Measurements from ENCODE around the gene ILF3.

The ILF3 gene

DNA sequence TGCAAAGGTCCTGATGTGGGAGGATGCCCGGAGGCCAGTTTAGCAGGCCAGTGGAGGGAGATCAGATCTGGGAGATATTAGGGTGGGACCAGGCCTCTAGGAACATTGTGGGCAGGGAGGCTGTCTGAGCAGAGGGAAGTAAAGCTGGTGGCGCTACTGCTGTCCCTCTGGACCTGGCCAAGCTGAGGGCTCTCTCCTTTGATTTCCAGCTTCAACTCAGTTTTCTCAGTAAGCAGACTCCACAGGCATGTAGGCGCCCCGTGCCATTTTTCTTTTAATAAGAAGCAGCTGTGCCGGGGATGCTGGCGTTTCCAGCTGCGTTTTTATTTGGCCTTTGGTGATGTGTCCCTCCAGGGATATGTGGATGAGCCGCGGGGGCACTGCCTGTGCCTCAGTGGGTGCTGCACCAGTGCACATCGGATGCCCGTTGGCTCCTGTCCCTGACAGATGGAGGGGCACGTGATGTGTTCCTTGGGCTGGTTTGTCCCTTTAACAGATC lies 70.5 kb downstream of the ILF3 start:
- ATAC-seq (ENCODE audit: low read depth) (no peak), DNase-seq (ENCODE audit: low spot score) (no peak)
- no peak overlapping the region for H3K27ac ChIP-seq (ENCODE audit: poor library complexity, severe bottlenecking)
- no peaks in the 10 kb centered on the region for H3K27me3 ChIP-seq (ENCODE audit: insufficient read depth, poor library complexity, severe bottlenecking)
- no peaks in the 10 kb centered on the region for H3K4me1 ChIP-seq (ENCODE audit: insufficient read depth, poor library complexity, severe bottlenecking)
- no peak for TF ChIP-seq CTCF (IDR thresholded peaks at IDR 0.05; ENCODE audit: poor library complexity, severe bottlenecking)
- H3K4me3 ChIP-seq (ENCODE audit: severe bottlenecking): no peak overlapping the region
- peaks cover 12% of the 10 kb centered on the region; the same call in 1 of the 2 replicates for H3K36me3 ChIP-seq (ENCODE audit: low read depth)
- peaks cover 3% of the 10 kb centered on the region for H3K9me3 ChIP-seq (ENCODE audit: severe bottlenecking)

DNA sequence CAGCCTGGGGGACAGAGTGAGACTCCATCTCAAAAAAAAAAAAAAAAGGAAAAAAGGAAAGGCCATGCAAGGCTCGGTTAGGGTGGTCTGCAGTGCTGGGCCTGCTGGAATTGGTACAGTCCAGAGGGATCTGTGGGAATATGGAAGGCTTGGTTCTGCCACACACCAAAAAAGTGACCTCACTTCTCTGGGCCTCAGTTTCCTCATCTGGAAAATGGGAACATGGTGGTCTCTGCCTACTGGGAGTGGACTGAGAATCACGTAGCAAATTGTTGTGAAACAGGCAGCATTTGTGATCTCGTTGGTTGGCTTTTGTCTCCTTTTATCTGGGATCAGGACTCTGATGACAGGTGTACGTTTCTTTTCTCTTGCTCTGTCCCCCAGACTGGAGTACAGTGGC lies 71.3 kb downstream of the ILF3 start:
- peaks cover 3% of the 10 kb centered on the region for H3K9me3 ChIP-seq (ENCODE audit: severe bottlenecking)
- ATAC-seq (ENCODE audit: low read depth) (no peak), DNase-seq (ENCODE audit: low spot score) (no peak)
- H3K4me1 ChIP-seq (ENCODE audit: insufficient read depth, poor library complexity, severe bottlenecking): no peaks in the 10 kb centered on the region
- TF ChIP-seq CTCF (IDR thresholded peaks at IDR 0.05; ENCODE audit: poor library complexity, severe bottlenecking): no peak
- no peak overlapping the region for H3K27ac ChIP-seq (ENCODE audit: poor library complexity, severe bottlenecking)
- peaks cover 10% of the 10 kb centered on the region; the same call in 1 of the 2 replicates for H3K36me3 ChIP-seq (ENCODE audit: low read depth)
- H3K4me3 ChIP-seq (ENCODE audit: severe bottlenecking): no peak overlapping the region
- H3K27me3 ChIP-seq (ENCODE audit: insufficient read depth, poor library complexity, severe bottlenecking): no peaks in the 10 kb centered on the region

DNA sequence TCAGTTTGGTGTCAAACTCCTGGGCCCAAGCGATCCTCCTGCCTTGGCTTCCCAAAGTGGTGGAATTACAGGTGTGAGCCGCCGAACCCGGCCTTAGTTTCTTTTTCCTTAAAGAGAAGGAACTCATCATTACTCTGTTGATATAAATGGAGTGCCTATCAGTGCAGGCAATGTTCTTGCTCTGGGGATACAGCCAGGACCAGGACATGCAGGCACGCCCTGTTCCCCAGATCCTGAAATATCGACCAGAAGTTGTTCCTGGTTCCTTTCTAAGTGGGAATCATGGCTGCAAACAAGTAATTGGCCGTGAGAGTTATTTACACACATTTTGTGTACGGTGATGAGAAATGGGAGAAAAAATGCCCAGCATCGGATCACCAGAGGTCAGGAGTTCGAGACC lies 72.1 kb downstream of the ILF3 start:
- Histone ChIP-seq H3K9me3 (ENCODE audit: severe bottlenecking) (peaks cover 3% of the 10 kb centered on the region), H3K4me3 (ENCODE audit: severe bottlenecking) (no peak overlapping the region), H3K36me3 (ENCODE audit: low read depth) (peaks cover 6% of the 10 kb centered on the region; the same call in 1 of the 2 replicates), H3K27me3 (ENCODE audit: insufficient read depth, poor library complexity, severe bottlenecking) (no peaks in the 10 kb centered on the region), H3K27ac (ENCODE audit: poor library complexity, severe bottlenecking) (no peak overlapping the region), H3K4me1 (ENCODE audit: insufficient read depth, poor library complexity, severe bottlenecking) (no peaks in the 10 kb centered on the region)
- DNase-seq (ENCODE audit: low spot score) (no peak), ATAC-seq (ENCODE audit: low read depth) (no peak)
- TF ChIP-seq CTCF (IDR thresholded peaks at IDR 0.05; ENCODE audit: poor library complexity, severe bottlenecking): no peak

GRCh38 chr19:10727685-10728201 lies 73.6 kb downstream of the ILF3 start:
- ATAC-seq (ENCODE audit: low read depth) (no peak), DNase-seq (ENCODE audit: low spot score) (no peak)
- Histone ChIP-seq H3K27ac (ENCODE audit: poor library complexity, severe bottlenecking) (no peak overlapping the region), H3K9me3 (ENCODE audit: severe bottlenecking) (peaks cover 3% of the 10 kb centered on the region), H3K4me1 (ENCODE audit: insufficient read depth, poor library complexity, severe bottlenecking) (no peaks in the 10 kb centered on the region), H3K4me3 (ENCODE audit: severe bottlenecking) (no peak overlapping the region), H3K36me3 (ENCODE audit: low read depth) (peaks cover 6% of the 10 kb centered on the region; the same call in 1 of the 2 replicates), H3K27me3 (ENCODE audit: insufficient read depth, poor library complexity, severe bottlenecking) (no peaks in the 10 kb centered on the region)
- no peak for TF ChIP-seq CTCF (IDR thresholded peaks at IDR 0.05; ENCODE audit: poor library complexity, severe bottlenecking)

- no peak overlapping the region for H3K27ac ChIP-seq (ENCODE audit: poor library complexity, severe bottlenecking)
- H3K9me3 ChIP-seq (ENCODE audit: severe bottlenecking): peaks cover 3% of the 10 kb centered on the region
- no peak for TF ChIP-seq CTCF (IDR thresholded peaks at IDR 0.05; ENCODE audit: poor library complexity, severe bottlenecking)
- H3K27me3 ChIP-seq (ENCODE audit: insufficient read depth, poor library complexity, severe bottlenecking): no peaks in the 10 kb centered on the region
- no peaks in the 10 kb centered on the region for H3K4me1 ChIP-seq (ENCODE audit: insufficient read depth, poor library complexity, severe bottlenecking)
- ATAC-seq (ENCODE audit: low read depth) (no peak), DNase-seq (ENCODE audit: low spot score) (no peak)
- peaks cover 6% of the 10 kb centered on the region; the same call in 1 of the 2 replicates for H3K36me3 ChIP-seq (ENCODE audit: low read depth)
- no peak overlapping the region for H3K4me3 ChIP-seq (ENCODE audit: severe bottlenecking)
These were observed 75.3 kb downstream of the ILF3 start for GRCh38 chr19:10729411-10729810.

Measured in RWPE2 (cell line).